Activated naive CD4-positive, alpha-beta T cell treated with anti-CD3 and anti-CD28 coated beads, Interleukin-2, amount 10 ng/mL, durations not matched to agents 7 days and 5 days (primary cell): ENCODE data around the gene CXCL12.

ENCODE experiments used
- CTCF ChIA-PET: fragments of 350-600 bp; sonication (Branson Sonifier 250); formaldehyde crosslinking; loops from one replicate; lab custom pipeline; 2021; ENCODE audit warnings: antibody characterized with exemption; lab: Charles Lee
- DNase-seq: peaks from one replicate; pipeline ENCODE4 v3.0.0-alpha.2; 2020
- H3K27ac Mint-ChIP-seq: one replicate; pipeline ENCODE4 v1.8.0; 2021; ENCODE audit warnings: mild to moderate bottlenecking, moderate library complexity, mixed read lengths
- H3K27me3 Mint-ChIP-seq: one replicate; pipeline ENCODE4 v1.8.0; 2021; ENCODE audit warnings: mild to moderate bottlenecking, mixed read lengths
- H3K36me3 Mint-ChIP-seq: one replicate; pipeline ENCODE4 v1.8.0; 2021; ENCODE audit warnings: mixed read lengths
- H3K4me1 Mint-ChIP-seq: one replicate; pipeline ENCODE4 v1.8.0; 2021; ENCODE audit warnings: mixed read lengths
- H3K4me3 Mint-ChIP-seq: one replicate; pipeline ENCODE4 v1.8.0; 2021; ENCODE audit warnings: mild to moderate bottlenecking, moderate library complexity, mixed read lengths
- H3K9me3 Mint-ChIP-seq: one replicate; pipeline ENCODE4 v1.8.0; 2021; ENCODE audit warnings: mixed read lengths

CXCL12 gene

GRCh38 chr10:44385696-44386441 is 972 bp upstream of the CXCL12 start:
- peaks cover 5% of the 10 kb centered on the region for H3K4me1 Mint-ChIP-seq

GRCh38 chr10:44384601-44385025 is 284 bp downstream of the CXCL12 start:
- Mint-ChIP-seq H3K9me3 (no peaks in the 10 kb centered on the region), H3K27me3 (peaks cover 83% of the 10 kb centered on the region), H3K4me1 (peaks cover 5% of the 10 kb centered on the region), H3K36me3 (no peaks in the 10 kb centered on the region), H3K4me3 (no peak overlapping the region), H3K27ac (no peak overlapping the region)
- CTCF ChIA-PET = no interaction called here
- DNase-seq = no peak

More at GRCh38 chr10:44385696-44386441, 972 bp upstream of the CXCL12 start:
- CTCF ChIA-PET = interaction anchor here (0.8 to 2.1 kb wide), 7 partner anchors 85 to 715 kb away, joined by 3 to 8 read pairs (median 4); no protein-coding TSS in a partner anchor
- Mint-ChIP-seq H3K27me3 (peaks cover 72% of the 10 kb centered on the region), H3K9me3 (no peaks in the 10 kb centered on the region), H3K27ac (no peak overlapping the region), H3K4me3 (peak overlapping the region; percentile 46), H3K36me3 (no peaks in the 10 kb centered on the region)
- DNase-seq = no peak

GRCh38 chr10:44383749-44384600 is 922 bp downstream of the CXCL12 start:
- no peak overlapping the region for H3K4me3 Mint-ChIP-seq
- peaks cover 5% of the 10 kb centered on the region for H3K4me1 Mint-ChIP-seq
- no peaks in the 10 kb centered on the region for H3K36me3 Mint-ChIP-seq
- CTCF ChIA-PET = interaction anchor here (0.8 kb wide), 1 partner anchor 710 kb away, joined by 3 read pairs; no protein-coding TSS in a partner anchor
- H3K27ac Mint-ChIP-seq = no peak overlapping the region
- H3K9me3 Mint-ChIP-seq = no peaks in the 10 kb centered on the region
- H3K27me3 Mint-ChIP-seq = peaks cover 88% of the 10 kb centered on the region
- no peak for DNase-seq

- H3K27ac Mint-ChIP-seq = no peak overlapping the region
- H3K36me3 Mint-ChIP-seq = no peaks in the 10 kb centered on the region
- H3K4me3 Mint-ChIP-seq = no peak overlapping the region
- peaks cover 89% of the 10 kb centered on the region for H3K27me3 Mint-ChIP-seq
- DNase-seq = no peak
- H3K4me1 Mint-ChIP-seq = peaks cover 5% of the 10 kb centered on the region
- H3K9me3 Mint-ChIP-seq = no peaks in the 10 kb centered on the region
- CTCF ChIA-PET = interaction anchor here (0.8 kb wide), 1 partner anchor 709 kb away, joined by 3 read pairs; no protein-coding TSS in a partner anchor
These were observed 1.7 kb downstream of the CXCL12 start for GRCh38 chr10:44382981-44383748.

- Mint-ChIP-seq H3K4me3 (no peak overlapping the region), H3K27me3 (peaks cover 84% of the 10 kb centered on the region), H3K9me3 (no peaks in the 10 kb centered on the region), H3K4me1 (peaks cover 5% of the 10 kb centered on the region), H3K36me3 (no peaks in the 10 kb centered on the region), H3K27ac (no peak overlapping the region)
- DNase-seq = no peak
- CTCF ChIA-PET = no interaction called here
These were observed 2.6 kb downstream of the CXCL12 start for GRCh38 chr10:44382131-44382858.

GRCh38 chr10:44380829-44381600 is 3.9 kb downstream of the CXCL12 start:
- Mint-ChIP-seq H3K27ac (no peak overlapping the region), H3K4me1 (peaks cover 5% of the 10 kb centered on the region), H3K4me3 (no peak overlapping the region), H3K27me3 (peaks cover 73% of the 10 kb centered on the region), H3K36me3 (no peaks in the 10 kb centered on the region), H3K9me3 (no peaks in the 10 kb centered on the region)
- CTCF ChIA-PET = no interaction called here
- DNase-seq = no peak

- Mint-ChIP-seq H3K9me3 (no peaks in the 10 kb centered on the region), H3K4me3 (no peak overlapping the region), H3K36me3 (no peaks in the 10 kb centered on the region), H3K4me1 (peaks cover 2% of the 10 kb centered on the region), H3K27ac (no peak overlapping the region), H3K27me3 (peaks cover 62% of the 10 kb centered on the region)
- no peak for DNase-seq
- CTCF ChIA-PET = no interaction called here
These were observed 5.0 kb downstream of the CXCL12 start for GRCh38 chr10:44379907-44380306.

GRCh38 chr10:44378626-44379025 is 6.3 kb downstream of the CXCL12 start:
- Mint-ChIP-seq H3K4me3 (no peak overlapping the region), H3K4me1 (no peaks in the 10 kb centered on the region), H3K27me3 (peaks cover 49% of the 10 kb centered on the region), H3K9me3 (no peaks in the 10 kb centered on the region), H3K27ac (peak overlapping the region; percentile 22), H3K36me3 (no peaks in the 10 kb centered on the region)
- no peak for DNase-seq
- CTCF ChIA-PET = no interaction called here

- Mint-ChIP-seq H3K4me1 (no peaks in the 10 kb centered on the region), H3K36me3 (no peaks in the 10 kb centered on the region), H3K27ac (no peak overlapping the region), H3K9me3 (no peaks in the 10 kb centered on the region), H3K27me3 (peaks cover 41% of the 10 kb centered on the region), H3K4me3 (no peak overlapping the region)
- DNase-seq = no peak
- CTCF ChIA-PET = no interaction called here
These were observed 7.1 kb downstream of the CXCL12 start for GRCh38 chr10:44377651-44378310.

- CTCF ChIA-PET = interaction anchor here (1.6 kb wide), 1 partner anchor 11 kb away, joined by 3 read pairs; no protein-coding TSS in a partner anchor
- Mint-ChIP-seq H3K4me3 (no peak overlapping the region), H3K27me3 (peaks cover 29% of the 10 kb centered on the region)
These were observed 8.3 kb downstream of the CXCL12 start for GRCh38 chr10:44376472-44377099.

GRCh38 chr10:44374155-44374554 is 10.7 kb downstream of the CXCL12 start:
- DNase-seq = no peak
- H3K27ac Mint-ChIP-seq = no peak overlapping the region
- H3K4me1 Mint-ChIP-seq = no peaks in the 10 kb centered on the region
- no peaks in the 10 kb centered on the region for H3K9me3 Mint-ChIP-seq
- no peak overlapping the region for H3K4me3 Mint-ChIP-seq
- H3K27me3 Mint-ChIP-seq = peaks cover 12% of the 10 kb centered on the region
- no peaks in the 10 kb centered on the region for H3K36me3 Mint-ChIP-seq
- CTCF ChIA-PET = no interaction called here

More at GRCh38 chr10:44376472-44377099, 8.3 kb downstream of the CXCL12 start:
- Mint-ChIP-seq H3K9me3 (no peaks in the 10 kb centered on the region), H3K36me3 (no peaks in the 10 kb centered on the region), H3K27ac (no peak overlapping the region), H3K4me1 (no peaks in the 10 kb centered on the region)
- DNase-seq = no peak

GRCh38 chr10:44373341-44373995 is 11.4 kb downstream of the CXCL12 start:
- Mint-ChIP-seq H3K9me3 (no peaks in the 10 kb centered on the region), H3K4me1 (no peaks in the 10 kb centered on the region), H3K36me3 (no peaks in the 10 kb centered on the region), H3K4me3 (no peak overlapping the region), H3K27me3 (peaks cover 6% of the 10 kb centered on the region), H3K27ac (no peak overlapping the region)
- CTCF ChIA-PET = no interaction called here
- DNase-seq = no peak
